Measurements from ENCODE around the gene SFXN5.
"Not testable (repeated sequence)": the region's sequence is repeated elsewhere in the genome, so short reads cannot be mapped to it uniquely, and the experiment has no call there.

SFXN5 gene

GRCh38 chr2:73071360-73072128, at the start of gene SFXN5:
SFXN5 (minus strand) TSS chr2:73071712; CDS start chr2:73071705, 7 bp downstream.
- peak; percentile 99 for DNase-seq (ENCODE audit: extremely low spot score)
- ChIA-PET POLR2A (interaction anchor here (1.1 kb wide), 1 partner anchor 162 kb away, joined by 3 read pairs; the partner anchor contains the start of gene CCT7), CTCF (interaction anchor here (1.0 to 3.2 kb wide), 7 partner anchors 8 to 178 kb away, joined by 3 to 25 read pairs (median 4); no protein-coding TSS in a partner anchor)
- TF ChIP-seq CTCF (IDR thresholded peaks at IDR 0.05; ENCODE audit: control extremely low read depth, extremely low read depth, low read depth, missing control alignments) = no peak

- POLR2A ChIA-PET; DNase-seq (ENCODE audit: extremely low spot score): not testable (repeated sequence)
- CTCF ChIA-PET = interaction anchor here (1.2 to 1.7 kb wide), 2 partner anchors 17 to 227 kb away, joined by 3 read pairs; no protein-coding TSS in a partner anchor
Observed at GRCh38 chr2:73119611-73120239, 48.2 kb upstream of the SFXN5 start.

GRCh38 chr2:73117441-73117840, 45.9 kb upstream of the SFXN5 start:
- no peak for DNase-seq (ENCODE audit: extremely low spot score)
- ChIA-PET CTCF (interaction anchor here (0.7 to 5.0 kb wide), 2 partner anchors 46 to 60 kb away, joined by 3 to 19 read pairs; no protein-coding TSS in a partner anchor), POLR2A (no interaction called here)
- TF ChIP-seq CTCF (IDR thresholded peaks at IDR 0.05; ENCODE audit: control extremely low read depth, extremely low read depth, low read depth, missing control alignments) = no peak

- POLR2A ChIA-PET = no interaction called here
- CTCF ChIA-PET = interaction anchor here (0.9 to 5.0 kb wide), 2 partner anchors 61 to 224 kb away, joined by 4 to 19 read pairs; no protein-coding TSS in a partner anchor
- TF ChIP-seq CTCF (IDR thresholded peaks at IDR 0.05; ENCODE audit: control extremely low read depth, extremely low read depth, low read depth, missing control alignments) = no peak
- no peak for DNase-seq (ENCODE audit: extremely low spot score)
Observed at GRCh38 chr2:73116182-73116960, 44.9 kb upstream of the SFXN5 start.

GRCh38 chr2:73114273-73114867, 42.9 kb upstream of the SFXN5 start:
- ChIA-PET CTCF (interaction anchor here (0.8 to 5.0 kb wide), 2 partner anchors 29 to 63 kb away, joined by 3 to 19 read pairs; no protein-coding TSS in a partner anchor), POLR2A (no interaction called here)
- TF ChIP-seq CTCF (IDR thresholded peaks at IDR 0.05; ENCODE audit: control extremely low read depth, extremely low read depth, low read depth, missing control alignments) = no peak
- DNase-seq (ENCODE audit: extremely low spot score) = no peak

- no peak for TF ChIP-seq CTCF (IDR thresholded peaks at IDR 0.05; ENCODE audit: control extremely low read depth, extremely low read depth, low read depth, missing control alignments)
- POLR2A ChIA-PET = no interaction called here
- peak; percentile 77 for DNase-seq (ENCODE audit: extremely low spot score)
- CTCF ChIA-PET = interaction anchor here (0.8 to 5.0 kb wide), 4 partner anchors 28 to 177 kb away, joined by 3 to 19 read pairs (median 4); no protein-coding TSS in a partner anchor
Observed at GRCh38 chr2:73112913-73113854, 41.7 kb upstream of the SFXN5 start, which contains the start of gene RAB11FIP5. RAB11FIP5 (minus strand) TSS chr2:73112948; CDS start chr2:73112777, 171 bp downstream.
